GM18499 (cell line): ENCODE data around the gene PSENEN.
A peak's percentile ranks its signal among the peaks of the same experiment; 100 is the strongest.

Source experiments
- ATAC-seq: cut with Tn5 transposase; IDR thresholded peaks from one replicate; pipeline ENCODE4 v1.9.1; 2021; ENCODE audit warnings: moderate number of reproducible peaks; ENCODE audit not compliant: insufficient read depth, unreplicated experiment

The PSENEN gene

GRCh38 chr19:35732540-35733179, 12.8 kb upstream of the PSENEN start:
- ATAC-seq: no peak

GRCh38 chr19:35733180-35734125, 12.0 kb upstream of the PSENEN start:
- no peak for ATAC-seq

- no peak for ATAC-seq
Measured at GRCh38 chr19:35734273-35734672, 11.2 kb upstream of the PSENEN start.

GRCh38 chr19:35734889-35735288, 10.6 kb upstream of the PSENEN start:
- ATAC-seq: no peak

GRCh38 chr19:35736913-35737886, 8.3 kb upstream of the PSENEN start:
- no peak for ATAC-seq

- ATAC-seq: no peak
Measured at GRCh38 chr19:35738021-35738886, 7.2 kb upstream of the PSENEN start.

GRCh38 chr19:35738887-35739229, 6.6 kb upstream of the PSENEN start:
- ATAC-seq: no peak

- ATAC-seq: no peak
Measured at GRCh38 chr19:35739275-35740107, 6.0 kb upstream of the PSENEN start.

GRCh38 chr19:35740108-35740422, 5.4 kb upstream of the PSENEN start:
- ATAC-seq: peak; percentile 9

GRCh38 chr19:35740423-35741202, 4.8 kb upstream of the PSENEN start:
- peak; percentile 38 for ATAC-seq

- no peak for ATAC-seq
Measured at GRCh38 chr19:35741203-35741515, 4.3 kb upstream of the PSENEN start.

- no peak for ATAC-seq
Measured at GRCh38 chr19:35742121-35742724, 3.2 kb upstream of the PSENEN start, which contains the start of gene IGFLR1. Gene IGFLR1 (minus strand): TSS chr19:35742452. CDS start chr19:35741180, 1,272 bp downstream.

GRCh38 chr19:35743640-35744429, 1.6 kb upstream of the PSENEN start:
- ATAC-seq: no peak

GRCh38 chr19:35744430-35745327, 772 bp upstream of the PSENEN start:
- no peak for ATAC-seq

GRCh38 chr19:35746087-35746462, 624 bp downstream of the PSENEN start:
- no peak for ATAC-seq

- no peak for ATAC-seq
Measured at GRCh38 chr19:35746531-35746930, 1.1 kb downstream of the PSENEN start.
